HG03442 (cell line): ENCODE data around the gene ALDH8A1.

ENCODE experiments used
- ATAC-seq: cut with Tn5 transposase; IDR thresholded peaks from one replicate; pipeline ENCODE4 v1.9.1; 2021; ENCODE audit warnings: mild to moderate bottlenecking, moderate library complexity; ENCODE audit not compliant: unreplicated experiment

Gene ALDH8A1, protein sequence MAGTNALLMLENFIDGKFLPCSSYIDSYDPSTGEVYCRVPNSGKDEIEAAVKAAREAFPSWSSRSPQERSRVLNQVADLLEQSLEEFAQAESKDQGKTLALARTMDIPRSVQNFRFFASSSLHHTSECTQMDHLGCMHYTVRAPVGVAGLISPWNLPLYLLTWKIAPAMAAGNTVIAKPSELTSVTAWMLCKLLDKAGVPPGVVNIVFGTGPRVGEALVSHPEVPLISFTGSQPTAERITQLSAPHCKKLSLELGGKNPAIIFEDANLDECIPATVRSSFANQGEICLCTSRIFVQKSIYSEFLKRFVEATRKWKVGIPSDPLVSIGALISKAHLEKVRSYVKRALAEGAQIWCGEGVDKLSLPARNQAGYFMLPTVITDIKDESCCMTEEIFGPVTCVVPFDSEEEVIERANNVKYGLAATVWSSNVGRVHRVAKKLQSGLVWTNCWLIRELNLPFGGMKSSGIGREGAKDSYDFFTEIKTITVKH

DNA sequence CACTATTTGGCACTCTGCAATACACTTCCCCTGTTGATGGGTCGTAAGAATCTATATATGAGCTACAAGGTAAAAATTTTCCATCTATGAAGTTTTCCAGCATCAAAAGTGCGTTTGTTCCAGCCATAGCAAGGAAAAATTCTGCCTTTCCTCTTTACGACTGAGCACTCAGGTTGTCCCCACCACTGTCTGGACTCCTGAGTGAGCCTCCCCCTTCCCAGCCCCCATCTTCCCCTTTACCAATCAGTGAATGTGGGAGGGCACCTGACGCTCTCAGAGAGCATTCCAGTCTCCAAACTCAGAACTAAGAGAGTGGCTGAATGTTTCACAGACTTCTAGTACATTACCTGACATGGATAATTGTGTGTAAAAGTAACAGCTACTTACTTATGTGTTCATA is at the start of gene ALDH8A1:
Gene ALDH8A1 (minus strand): TSS at position 175 of the 400 bp plus-strand sequence. CDS start 48 bp downstream, at position 127.
- ATAC-seq: no peak

DNA sequence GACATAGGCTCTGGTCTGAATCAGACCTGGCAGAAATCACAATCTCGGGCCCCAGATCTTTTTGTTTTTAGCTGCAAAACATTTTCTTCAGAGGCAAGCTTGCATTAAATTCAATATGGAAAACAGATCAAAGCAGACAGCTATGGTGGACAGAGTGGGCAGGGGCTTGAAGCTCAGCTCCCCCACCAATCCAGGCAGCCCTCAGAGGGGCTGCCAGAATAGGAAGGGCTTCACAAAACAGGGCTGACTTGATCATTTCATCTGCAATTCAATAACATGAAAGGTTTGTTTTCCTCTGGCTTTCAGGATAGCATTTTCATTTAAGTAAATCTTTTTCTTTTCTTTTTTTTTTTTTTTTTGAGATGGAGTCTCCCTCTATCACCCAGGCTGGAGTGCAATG is 49.2 kb upstream of the ALDH8A1 start:
- no peak for ATAC-seq

DNA sequence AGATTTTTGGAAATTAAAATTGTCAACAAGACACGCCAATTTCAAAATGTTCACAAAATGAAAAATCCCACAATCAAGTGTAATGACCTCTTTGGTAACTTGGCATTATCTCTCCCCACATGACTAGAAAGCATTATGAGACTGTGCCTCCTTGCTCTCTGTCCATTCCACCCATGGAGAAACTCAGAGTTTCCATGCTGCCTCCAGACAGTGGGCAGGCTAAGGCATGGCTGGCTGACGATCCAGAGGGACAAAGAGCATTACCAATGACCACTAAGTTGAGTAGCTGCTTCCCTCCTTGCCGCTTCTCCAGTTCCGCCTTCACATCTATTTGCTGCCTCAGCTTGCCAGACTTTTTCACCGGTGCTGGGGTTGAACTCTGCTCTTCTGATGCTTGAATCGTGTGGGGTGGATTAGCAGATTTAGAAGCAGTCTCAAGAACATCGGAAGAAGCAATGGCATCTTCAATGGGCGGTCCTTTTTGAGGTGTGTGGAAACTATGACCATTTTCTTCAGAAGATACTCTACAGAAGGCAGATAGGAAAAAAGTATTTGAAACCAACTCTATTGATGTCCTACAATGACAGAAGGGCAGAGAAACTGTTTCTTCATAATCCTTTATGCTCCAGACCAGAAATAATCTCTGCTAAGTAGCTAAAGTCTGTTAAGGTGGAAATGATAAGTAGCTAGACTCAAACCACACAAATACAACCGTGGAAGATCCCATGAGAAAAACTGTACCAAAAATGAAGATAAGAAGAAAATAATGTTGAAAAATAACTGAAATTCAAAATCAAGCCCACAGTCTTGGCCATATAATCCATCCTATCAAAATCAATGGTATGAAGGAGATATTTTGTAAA is 47.5 kb upstream of the ALDH8A1 start:
- ATAC-seq: no peak

DNA sequence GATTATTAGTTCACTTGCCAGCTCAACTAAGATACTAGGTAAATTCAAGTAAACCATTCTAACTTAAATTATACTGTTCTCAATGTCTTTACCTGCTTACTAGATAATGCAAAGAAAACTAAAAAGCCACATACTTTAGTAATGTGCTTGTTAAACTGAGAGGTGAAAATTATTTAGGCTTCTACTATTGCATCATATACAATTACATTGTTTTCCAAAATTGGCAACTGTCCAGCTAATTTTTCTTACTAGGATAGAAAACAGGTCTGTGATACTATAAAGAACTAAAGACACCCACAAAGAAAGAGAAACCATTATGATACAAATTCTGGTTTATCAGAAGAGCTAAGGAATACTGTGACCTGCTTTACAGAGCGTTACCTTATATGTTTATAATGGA is 45.6 kb upstream of the ALDH8A1 start:
- ATAC-seq: no peak

DNA sequence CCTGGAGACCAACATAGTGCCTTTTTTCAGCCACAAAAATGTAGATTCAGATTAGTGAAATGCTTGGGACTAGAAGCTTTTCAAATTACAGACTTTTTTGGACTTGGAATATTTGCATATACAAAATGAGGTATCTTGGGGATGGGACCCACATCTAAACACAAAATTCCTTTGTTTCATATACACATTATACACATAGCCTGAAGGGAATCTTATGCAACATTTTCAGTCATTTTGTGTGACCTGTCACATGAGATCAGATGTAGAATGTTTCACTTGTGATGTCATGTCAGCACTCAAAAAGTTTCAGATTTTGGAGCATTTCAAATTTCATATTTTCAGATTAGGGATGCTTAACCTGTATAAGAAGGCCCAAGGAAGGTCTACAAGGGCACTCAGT is 44.5 kb upstream of the ALDH8A1 start:
- no peak for ATAC-seq

DNA sequence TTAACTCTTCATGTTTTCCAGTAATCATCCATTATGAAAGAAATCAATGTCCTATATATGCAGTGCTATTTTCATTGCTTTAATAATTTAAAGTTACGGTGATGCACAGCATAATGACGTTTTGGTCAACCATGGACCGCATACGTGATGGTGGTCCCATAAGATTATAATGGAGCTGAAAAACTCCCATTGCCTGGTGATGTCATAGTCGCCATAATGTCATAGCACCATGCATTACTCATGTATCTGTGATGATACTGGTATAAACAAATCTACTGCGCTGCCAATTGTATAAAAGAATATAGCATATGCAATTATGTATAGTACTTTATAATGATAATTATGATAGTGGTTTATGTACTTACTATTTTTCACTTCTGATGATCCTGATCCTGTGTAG is 42.3 kb upstream of the ALDH8A1 start:
- no peak for ATAC-seq

DNA sequence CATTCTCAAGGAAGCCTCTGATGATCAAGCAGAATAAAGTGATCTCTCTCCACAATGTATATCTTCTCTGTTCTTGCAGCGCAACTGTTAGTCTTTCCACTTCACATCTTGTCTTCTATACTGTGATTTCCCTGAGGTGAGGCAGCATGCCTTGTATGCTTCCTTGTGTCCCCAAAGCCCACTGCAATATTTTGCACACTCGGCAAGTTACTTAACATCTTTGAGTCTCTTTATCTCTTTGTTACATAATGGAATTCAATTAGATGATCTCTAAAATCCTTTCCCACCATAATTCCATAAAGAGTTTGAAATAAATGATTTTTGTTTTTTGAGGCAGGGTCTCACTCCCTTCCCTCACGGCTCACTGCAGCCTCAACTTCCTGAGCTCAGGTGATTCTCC is 40.4 kb upstream of the ALDH8A1 start:
- ATAC-seq: no peak

DNA sequence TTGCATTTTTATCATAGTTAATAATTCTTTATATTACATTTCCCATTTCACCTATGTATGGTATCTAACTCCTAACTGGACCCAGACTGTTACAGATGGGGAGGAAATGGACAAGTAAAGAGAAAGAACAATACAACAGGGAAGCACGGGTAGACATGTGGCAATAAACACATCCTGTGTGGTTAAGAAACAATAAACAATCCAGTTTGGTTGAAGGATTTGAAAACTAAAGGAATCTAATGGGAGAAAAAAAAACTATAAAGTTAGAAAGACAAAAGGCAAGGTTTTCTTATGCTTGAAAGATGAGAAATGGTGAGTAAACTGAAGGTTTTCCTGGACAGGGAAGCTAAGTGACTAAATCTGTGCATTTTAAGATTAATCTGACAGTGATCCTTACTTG is 34.9 kb upstream of the ALDH8A1 start:
- ATAC-seq: no peak

DNA sequence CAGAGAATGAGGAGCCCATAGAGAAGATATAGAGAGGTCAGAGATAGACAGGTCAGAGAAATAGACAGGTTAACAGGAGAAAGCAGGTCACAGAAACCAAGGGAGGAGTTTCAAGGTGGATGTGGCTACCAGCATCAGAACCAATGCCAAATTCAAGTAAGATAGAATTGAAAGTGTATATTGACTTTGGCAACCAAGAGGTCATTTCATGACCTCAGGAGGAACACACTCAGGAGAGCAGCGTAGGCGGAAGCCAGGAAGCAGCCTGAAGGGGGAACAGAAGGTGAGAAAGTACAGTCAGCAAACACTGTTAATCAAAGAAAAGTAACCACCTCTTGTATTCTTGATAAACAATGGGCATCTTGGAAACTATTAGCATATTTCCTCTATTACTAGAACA is 33.9 kb upstream of the ALDH8A1 start:
- ATAC-seq: no peak

DNA sequence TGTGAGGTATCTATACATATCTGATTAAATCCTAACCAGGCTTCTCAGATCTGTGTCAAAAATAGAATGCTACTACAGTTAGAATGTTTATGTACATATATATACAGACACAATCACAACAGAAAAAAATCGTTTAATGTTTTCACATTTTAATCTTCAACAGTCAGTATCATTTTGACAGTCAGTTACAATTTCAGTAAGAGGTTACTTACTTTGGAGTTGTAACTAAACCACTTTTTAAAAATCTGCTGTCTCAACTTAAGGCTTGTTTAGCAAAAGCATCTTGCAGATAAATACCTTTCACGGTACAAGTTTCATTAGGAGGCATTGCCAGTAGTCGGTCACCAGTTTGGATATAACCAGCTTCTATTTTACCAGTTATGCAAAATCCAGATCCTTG is 32.3 kb upstream of the ALDH8A1 start:
- ATAC-seq: no peak

DNA sequence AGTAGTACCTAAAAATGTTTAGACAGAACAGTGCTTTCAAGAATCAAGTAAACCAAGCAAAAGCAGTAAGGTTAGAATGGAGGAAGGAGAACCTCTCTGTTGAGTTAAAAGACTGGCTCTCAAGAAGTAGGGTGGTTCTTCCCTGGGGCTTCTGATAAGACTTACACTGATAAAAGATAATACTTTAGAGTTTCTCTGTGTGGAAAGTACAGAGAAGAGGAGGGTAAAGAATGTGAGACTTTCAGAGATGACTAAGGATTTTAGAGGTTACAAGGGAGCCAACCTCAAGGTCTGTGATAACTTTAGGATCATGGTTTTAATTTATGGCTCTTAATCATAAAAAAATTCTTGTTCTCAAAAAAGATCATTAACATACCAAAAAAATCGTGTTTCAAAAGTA is 30.9 kb upstream of the ALDH8A1 start:
- ATAC-seq: no peak

DNA sequence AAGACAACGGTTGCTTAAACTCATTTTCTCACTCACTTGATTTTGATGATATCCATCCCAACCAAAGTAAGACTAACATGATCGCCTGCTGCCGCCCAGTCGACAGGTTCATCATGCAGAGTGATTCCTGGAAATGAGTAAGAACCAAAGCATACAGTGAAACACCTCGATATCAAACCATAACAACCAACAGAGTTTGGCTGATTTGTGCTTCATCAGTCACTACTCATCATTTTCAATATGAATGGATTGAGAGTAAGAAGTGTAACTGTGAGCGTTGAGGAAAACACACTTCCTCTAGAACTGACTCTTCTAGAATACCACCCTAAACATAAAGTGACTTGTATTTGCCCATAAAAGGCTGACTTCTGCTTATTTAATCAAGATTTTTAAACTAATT is 29.2 kb upstream of the ALDH8A1 start:
- peak; percentile 88 for ATAC-seq

DNA sequence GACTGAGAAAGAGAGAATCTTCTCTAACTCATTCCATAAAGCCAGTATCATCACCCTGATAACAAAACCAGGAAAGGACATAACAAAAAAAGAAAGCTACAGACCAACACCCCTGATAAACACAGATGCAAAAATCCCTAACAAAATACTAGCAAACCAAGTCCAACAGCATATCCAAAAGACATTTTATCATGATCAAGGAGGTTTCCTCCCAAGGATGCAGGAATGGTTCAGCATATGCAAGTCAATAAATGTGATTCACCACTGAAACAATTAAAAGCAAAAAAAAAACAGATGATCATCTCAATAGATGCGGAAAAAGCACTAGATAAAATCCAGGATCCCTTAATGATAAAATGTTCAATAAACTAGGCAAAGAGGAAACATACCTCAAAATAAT is 24.5 kb upstream of the ALDH8A1 start:
- ATAC-seq: no peak

DNA sequence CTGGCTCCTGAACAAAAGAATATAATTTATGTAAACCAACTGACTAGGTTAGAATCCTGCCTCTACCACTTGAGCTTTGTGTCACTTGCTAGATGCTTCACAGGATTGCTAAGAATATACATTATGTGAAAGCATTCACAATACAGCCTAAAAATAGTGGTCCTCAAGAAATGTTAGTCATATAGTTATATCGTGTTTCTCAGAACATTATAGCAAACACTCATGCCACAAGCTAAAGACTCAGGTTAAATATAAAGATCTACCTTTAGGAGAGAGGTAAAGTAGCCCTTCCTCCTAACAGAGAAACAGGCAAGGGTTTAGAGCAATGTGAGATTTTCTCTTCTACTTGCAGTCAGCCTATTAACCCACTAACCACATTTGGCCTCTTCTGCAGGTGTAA is 17.8 kb upstream of the ALDH8A1 start:
- no peak for ATAC-seq

DNA sequence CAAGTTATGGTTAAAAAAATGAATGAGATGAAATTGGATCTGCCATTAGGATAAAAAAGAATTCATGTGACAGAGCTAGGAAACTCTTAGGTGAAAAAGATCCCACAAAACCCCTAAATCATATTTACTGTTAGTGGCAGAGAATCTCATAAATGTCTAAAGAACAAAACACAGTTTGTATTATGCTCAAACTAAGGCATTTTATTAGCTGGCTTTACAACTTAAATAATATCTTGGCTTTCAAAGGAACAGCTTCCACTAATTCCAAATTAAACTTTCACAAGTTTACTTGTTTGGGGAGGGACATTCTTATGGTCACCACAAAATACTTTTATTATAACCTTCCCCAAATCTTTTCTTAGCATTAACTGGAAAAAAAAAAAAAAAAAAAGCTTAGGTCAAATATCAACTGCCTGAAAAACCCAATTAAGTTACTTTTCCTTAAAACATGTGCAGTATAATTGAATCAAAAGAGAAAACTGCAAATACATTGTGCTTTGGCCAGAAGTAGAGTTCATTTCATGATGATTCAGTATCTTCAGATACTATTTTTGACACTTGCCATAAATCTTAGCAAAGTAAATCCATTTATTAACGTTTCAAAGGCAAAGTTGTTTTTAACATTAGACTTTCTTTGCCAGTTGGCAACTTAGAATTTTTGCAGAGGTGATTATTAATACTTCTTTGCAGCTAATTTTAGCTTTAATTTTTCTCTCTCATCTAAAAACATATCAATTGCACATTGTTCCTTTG is 14.7 kb upstream of the ALDH8A1 start:
- ATAC-seq: no peak

DNA sequence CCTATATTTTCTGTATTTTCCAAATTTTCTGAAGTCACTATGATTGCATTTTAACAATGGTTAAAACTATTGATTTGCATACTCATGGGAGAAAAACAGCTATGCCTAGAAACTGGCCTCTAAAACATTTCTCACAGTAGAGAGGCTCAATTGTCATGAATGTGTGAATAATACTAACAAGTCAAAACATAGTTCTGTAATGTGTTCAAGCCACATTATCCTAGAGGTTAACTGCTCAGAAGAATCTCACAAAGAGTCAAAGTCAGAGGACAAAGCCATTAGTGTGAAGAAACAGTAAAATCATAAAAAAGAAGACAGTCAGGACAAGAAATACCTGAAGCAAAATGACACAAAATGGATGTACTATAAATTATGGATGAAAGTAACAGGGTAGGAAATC is 12.5 kb upstream of the ALDH8A1 start:
- ATAC-seq: no peak

DNA sequence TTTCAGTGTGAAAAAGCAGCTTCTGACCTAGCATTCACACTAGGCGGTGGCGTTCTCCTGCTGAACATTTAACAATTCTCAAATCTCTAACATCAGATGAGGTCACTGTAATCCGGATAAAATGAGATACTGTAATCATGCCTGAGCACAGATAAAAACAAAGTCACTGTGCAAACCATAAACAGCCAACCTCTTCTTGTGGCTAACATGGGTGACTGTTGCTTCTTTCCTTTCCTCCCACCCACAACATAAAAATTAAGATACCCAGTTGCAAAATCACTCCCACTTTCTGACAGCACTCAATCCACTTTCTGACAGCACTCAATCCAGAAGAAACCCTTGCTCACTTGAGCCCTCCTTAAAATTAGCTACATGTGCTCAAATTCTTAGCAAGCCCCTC is 11.5 kb upstream of the ALDH8A1 start:
- ATAC-seq: no peak

DNA sequence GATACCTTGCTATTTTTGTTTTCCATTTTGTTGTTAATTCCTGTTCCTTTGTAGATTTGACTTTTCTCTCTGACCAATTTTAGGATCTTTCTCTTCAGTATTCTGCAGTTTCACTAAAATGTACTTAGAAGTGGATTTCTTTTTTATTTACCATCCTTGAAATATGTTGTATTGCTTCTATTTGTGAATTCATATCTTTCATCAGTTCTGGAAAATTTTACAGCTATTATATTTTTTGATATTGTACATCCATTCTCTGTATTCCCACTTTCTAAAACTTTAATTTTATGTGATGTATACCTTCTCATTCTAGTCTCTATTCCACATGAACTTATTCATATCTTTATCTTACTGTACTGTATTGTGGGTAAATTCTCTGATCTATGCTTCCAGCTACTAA is 9.7 kb upstream of the ALDH8A1 start:
- ATAC-seq: no peak

DNA sequence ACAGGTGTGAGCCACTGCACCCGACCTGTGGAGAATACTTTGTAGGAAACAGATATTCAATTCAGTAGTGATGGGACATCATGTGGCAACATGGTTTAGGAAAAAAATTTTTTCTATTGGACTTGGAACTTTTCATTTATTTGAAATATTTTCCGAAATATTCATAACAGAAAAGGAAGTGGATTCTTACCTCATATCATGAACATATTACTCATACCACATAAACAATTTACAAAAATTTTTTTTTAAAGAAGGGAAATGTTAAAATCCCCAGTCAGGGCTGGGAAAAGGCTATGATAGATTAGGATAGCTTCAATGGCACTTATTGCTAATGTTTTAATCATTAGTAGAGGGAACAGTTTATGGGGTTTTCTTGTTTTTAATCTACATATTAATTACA is 6.8 kb upstream of the ALDH8A1 start:
- ATAC-seq: no peak

DNA sequence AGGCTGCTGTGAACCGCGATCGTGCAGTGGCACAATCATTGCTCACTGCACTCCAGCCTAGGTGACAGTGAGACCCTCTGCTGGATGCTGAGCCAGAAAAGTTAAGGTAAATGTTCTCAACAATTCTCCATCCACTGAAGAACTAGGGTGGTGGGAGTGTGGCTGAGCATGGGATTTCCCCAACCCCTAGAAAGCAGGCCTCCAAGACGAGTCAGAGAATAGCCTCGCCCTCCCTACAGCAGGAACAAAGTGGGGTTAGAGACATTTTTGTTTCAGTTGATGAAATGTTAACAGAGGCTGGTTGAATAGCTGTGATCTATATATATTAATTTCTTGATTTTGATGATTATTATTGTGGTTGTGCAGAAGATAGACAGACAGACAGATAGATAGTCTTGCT is 6.1 kb upstream of the ALDH8A1 start:
- ATAC-seq: no peak

DNA sequence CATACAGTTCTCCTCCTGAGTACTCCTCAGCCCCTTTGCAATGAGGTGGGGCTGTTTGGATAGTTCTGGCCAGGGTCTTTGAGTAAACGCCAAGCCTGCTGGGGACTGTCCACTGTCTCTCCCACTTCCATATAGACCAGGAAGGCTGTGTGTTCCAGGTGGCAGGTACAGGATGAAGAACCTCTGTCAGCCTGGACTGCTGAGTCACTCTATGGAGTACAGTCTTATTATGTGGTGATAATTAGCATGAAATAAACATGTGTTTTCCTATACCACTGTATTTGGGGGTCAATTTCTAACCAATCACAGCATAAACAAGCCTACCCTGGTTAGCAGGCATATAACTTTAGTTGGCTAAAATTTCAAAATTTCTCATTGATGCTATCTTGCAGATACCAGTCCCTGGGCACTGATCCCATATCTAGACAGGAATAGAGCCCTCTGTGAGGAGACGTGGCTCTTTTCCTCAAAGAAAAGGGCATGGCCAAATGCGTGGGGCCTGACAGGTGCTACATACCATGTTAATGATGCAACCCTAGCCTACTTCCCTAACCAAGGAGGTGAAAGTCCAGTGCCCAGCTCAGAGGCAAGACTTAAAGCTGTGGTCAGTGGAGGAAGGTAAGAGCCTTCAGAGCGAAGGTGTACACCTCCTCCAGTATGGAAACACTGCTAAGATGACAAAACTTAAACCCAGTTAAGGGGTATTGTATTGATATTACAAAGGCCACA is 4.5 kb upstream of the ALDH8A1 start:
- no peak for ATAC-seq
